GM23338 (cell line): ENCODE data around the gene TRIP10. TPM values are rescaled to one million over a fixed set of nuclear protein-coding genes. Genes with fewer than 3 reads are reported as not detected.

Experiments
- ATAC-seq: fragments of 200-7000 bp; cut with Tn5 transposase; 3 replicates; pipeline ENCODE4 v1.9.1; 2020
- DNase-seq: peaks from one replicate; pipeline ENCODE4 v3.0.0-alpha.2; 2015; ENCODE audit warnings: low spot score
- H2AFZ ChIP-seq: fragments of 200-600 bp; sonication (generic); 2 replicates; pipeline ENCODE4 v1.8.0; 2016; ENCODE audit warnings: antibody characterized with exemption, mild to moderate bottlenecking, moderate library complexity
- H3F3A ChIP-seq: fragments of 200-600 bp; sonication (generic); replicated peaks from 2 replicates; pipeline ENCODE4 v1.8.0; 2017; ENCODE audit warnings: antibody characterized with exemption, mixed run types, low read depth
- H3K27ac ChIP-seq: fragments of 200-600 bp; sonication (generic); 2 replicates; pipeline ENCODE4 v1.6.1; 2016; ENCODE audit warnings: low read depth
- H3K27me3 ChIP-seq: fragments of 200-600 bp; sonication (generic); 2 replicates; pipeline ENCODE4 v1.8.0; 2016; ENCODE audit warnings: mild to moderate bottlenecking, mixed run types, moderate library complexity; ENCODE audit not compliant: insufficient read depth
- H3K36me3 ChIP-seq: fragments of 200-600 bp; sonication (generic); 2 replicates; pipeline ENCODE4 v1.8.0; 2016; ENCODE audit warnings: mild to moderate bottlenecking; ENCODE audit not compliant: insufficient read depth
- H3K4me1 ChIP-seq: fragments of 200-600 bp; sonication (generic); 2 replicates; pipeline ENCODE4 v1.8.0; 2016; ENCODE audit warnings: mild to moderate bottlenecking, moderate library complexity; ENCODE audit not compliant: insufficient read depth
- H3K4me2 ChIP-seq: fragments of 200-600 bp; sonication (generic); 2 replicates; pipeline ENCODE4 v1.7.1; 2017; ENCODE audit warnings: mixed run types
- H3K4me3 ChIP-seq: fragments of 200-600 bp; sonication (generic); 2 replicates; pipeline ENCODE4 v1.6.1; 2016; ENCODE audit warnings: mixed run types
- H3K79me2 ChIP-seq: fragments of 200-600 bp; sonication (generic); replicated peaks from 2 replicates; pipeline ENCODE4 v1.8.0; 2017; ENCODE audit warnings: mild to moderate bottlenecking; ENCODE audit not compliant: insufficient read depth
- H3K9me2 ChIP-seq: fragments of 200-600 bp; sonication (generic); 2 replicates; pipeline ENCODE4 v1.8.0; 2017; ENCODE audit not compliant: insufficient read depth
- H4K20me1 ChIP-seq: fragments of 200-600 bp; sonication (generic); replicated peaks from 2 replicates; pipeline ENCODE4 v1.8.0; 2017; ENCODE audit warnings: mild to moderate bottlenecking; ENCODE audit not compliant: insufficient read depth
- H3K27ac Mint-ChIP-seq: 2 replicates; pipeline ENCODE4 v1.8.0; 2020; ENCODE audit warnings: inconsistent platforms, mild to moderate bottlenecking, moderate library complexity, mixed read lengths
- H3K27me3 Mint-ChIP-seq: 3 replicates; pipeline ENCODE4 v1.8.0; 2022; ENCODE audit warnings: low read depth, mild to moderate bottlenecking, moderate library complexity, mixed read lengths, inconsistent platforms; ENCODE audit not compliant: insufficient read depth, poor library complexity
- H3K36me3 Mint-ChIP-seq: 3 replicates; pipeline ENCODE4 v1.8.0; 2021; ENCODE audit warnings: low read depth, mild to moderate bottlenecking, inconsistent platforms, moderate library complexity, mixed read lengths
- H3K4me1 Mint-ChIP-seq: 3 replicates; pipeline ENCODE4 v1.8.0; 2020; ENCODE audit warnings: mild to moderate bottlenecking, inconsistent platforms, mixed read lengths
- H3K4me3 Mint-ChIP-seq: 3 replicates; pipeline ENCODE4 v1.8.0; 2021; ENCODE audit warnings: moderate library complexity, mild to moderate bottlenecking, inconsistent platforms, mixed read lengths
- H3K9me3 Mint-ChIP-seq: 3 replicates; pipeline ENCODE4 v1.8.0; 2020; ENCODE audit warnings: moderate library complexity, mild to moderate bottlenecking, inconsistent platforms, mixed read lengths
- EZH2 ChIP-seq: fragments of 200-600 bp; sonication (generic); IDR thresholded peaks from one replicate; pipeline ENCODE4 v1.8.0; 2017; ENCODE audit warnings: antibody characterized with exemption, mild to moderate bottlenecking, low read depth; ENCODE audit not compliant: unreplicated experiment
- JUNB ChIP-seq: IDR thresholded peaks from one replicate; pipeline ENCODE4 v1.6.1; 2016; ENCODE audit warnings: antibody characterized with exemption; ENCODE audit not compliant: unreplicated experiment
- NANOG ChIP-seq: IDR thresholded peaks from 2 replicates; pipeline ENCODE4 v1.6.1; 2016; ENCODE audit warnings: antibody characterized with exemption, borderline replicate concordance
- polyA plus RNA-seq: library from polyadenylated mRNA; unstranded; fragments of >200 nt; fragmentation: Nextera tagmentation; extraction: Ambion mirVana; gene quantifications from 2 replicates; pipeline ENCODE4 v1.2.1, GENCODE V29; 2016
- total RNA-seq: library from RNA; depleted of rRNA; stranded (reverse); fragments of >200 nt; shearing (Covaris generic); gene quantifications from 2 replicates; pipeline ENCODE4 v1.2.3, GENCODE V29; 2014
- TF ChIP-seq, protein P1 (sequence below): fragments of 250-450 bp; sonication (Bioruptor Pico); IDR thresholded peaks from 2 replicates; pipeline ENCODE4 v1.5.0; 2020; ENCODE audit warnings: mild to moderate bottlenecking, moderate library complexity
- TF ChIP-seq, protein P2 (sequence below): IDR thresholded peaks from 2 replicates; pipeline ENCODE4 v1.6.1; 2016; ENCODE audit warnings: antibody characterized with exemption

Gene TRIP10
- total and polyA plus RNA-seq, 2 experiments from 2014 or later, result 56.8 to 68.5 TPM

DNA sequence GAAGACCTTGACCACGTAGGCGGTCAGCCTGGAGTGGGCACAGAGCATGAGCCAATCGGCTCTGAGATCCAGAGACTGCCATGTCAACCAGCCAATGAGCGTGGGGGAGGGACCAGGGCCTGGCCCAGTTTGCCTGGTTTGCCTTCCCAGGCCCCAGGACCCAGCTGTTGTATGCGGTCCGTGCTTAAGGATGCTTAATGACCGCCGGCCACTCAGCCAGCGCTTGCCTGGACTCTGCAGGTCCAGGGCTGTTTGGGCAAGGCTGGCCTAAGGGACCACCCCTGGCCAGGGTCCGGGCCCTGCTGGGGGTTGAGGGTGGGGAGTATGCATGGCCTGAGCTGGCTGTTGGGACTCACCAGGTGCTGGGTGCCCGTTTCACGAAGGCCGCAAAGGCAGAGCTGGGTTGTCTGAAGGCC, 46.4 kb upstream of the TRIP10 start (continued):
- TF ChIP-seq, protein P1, sequence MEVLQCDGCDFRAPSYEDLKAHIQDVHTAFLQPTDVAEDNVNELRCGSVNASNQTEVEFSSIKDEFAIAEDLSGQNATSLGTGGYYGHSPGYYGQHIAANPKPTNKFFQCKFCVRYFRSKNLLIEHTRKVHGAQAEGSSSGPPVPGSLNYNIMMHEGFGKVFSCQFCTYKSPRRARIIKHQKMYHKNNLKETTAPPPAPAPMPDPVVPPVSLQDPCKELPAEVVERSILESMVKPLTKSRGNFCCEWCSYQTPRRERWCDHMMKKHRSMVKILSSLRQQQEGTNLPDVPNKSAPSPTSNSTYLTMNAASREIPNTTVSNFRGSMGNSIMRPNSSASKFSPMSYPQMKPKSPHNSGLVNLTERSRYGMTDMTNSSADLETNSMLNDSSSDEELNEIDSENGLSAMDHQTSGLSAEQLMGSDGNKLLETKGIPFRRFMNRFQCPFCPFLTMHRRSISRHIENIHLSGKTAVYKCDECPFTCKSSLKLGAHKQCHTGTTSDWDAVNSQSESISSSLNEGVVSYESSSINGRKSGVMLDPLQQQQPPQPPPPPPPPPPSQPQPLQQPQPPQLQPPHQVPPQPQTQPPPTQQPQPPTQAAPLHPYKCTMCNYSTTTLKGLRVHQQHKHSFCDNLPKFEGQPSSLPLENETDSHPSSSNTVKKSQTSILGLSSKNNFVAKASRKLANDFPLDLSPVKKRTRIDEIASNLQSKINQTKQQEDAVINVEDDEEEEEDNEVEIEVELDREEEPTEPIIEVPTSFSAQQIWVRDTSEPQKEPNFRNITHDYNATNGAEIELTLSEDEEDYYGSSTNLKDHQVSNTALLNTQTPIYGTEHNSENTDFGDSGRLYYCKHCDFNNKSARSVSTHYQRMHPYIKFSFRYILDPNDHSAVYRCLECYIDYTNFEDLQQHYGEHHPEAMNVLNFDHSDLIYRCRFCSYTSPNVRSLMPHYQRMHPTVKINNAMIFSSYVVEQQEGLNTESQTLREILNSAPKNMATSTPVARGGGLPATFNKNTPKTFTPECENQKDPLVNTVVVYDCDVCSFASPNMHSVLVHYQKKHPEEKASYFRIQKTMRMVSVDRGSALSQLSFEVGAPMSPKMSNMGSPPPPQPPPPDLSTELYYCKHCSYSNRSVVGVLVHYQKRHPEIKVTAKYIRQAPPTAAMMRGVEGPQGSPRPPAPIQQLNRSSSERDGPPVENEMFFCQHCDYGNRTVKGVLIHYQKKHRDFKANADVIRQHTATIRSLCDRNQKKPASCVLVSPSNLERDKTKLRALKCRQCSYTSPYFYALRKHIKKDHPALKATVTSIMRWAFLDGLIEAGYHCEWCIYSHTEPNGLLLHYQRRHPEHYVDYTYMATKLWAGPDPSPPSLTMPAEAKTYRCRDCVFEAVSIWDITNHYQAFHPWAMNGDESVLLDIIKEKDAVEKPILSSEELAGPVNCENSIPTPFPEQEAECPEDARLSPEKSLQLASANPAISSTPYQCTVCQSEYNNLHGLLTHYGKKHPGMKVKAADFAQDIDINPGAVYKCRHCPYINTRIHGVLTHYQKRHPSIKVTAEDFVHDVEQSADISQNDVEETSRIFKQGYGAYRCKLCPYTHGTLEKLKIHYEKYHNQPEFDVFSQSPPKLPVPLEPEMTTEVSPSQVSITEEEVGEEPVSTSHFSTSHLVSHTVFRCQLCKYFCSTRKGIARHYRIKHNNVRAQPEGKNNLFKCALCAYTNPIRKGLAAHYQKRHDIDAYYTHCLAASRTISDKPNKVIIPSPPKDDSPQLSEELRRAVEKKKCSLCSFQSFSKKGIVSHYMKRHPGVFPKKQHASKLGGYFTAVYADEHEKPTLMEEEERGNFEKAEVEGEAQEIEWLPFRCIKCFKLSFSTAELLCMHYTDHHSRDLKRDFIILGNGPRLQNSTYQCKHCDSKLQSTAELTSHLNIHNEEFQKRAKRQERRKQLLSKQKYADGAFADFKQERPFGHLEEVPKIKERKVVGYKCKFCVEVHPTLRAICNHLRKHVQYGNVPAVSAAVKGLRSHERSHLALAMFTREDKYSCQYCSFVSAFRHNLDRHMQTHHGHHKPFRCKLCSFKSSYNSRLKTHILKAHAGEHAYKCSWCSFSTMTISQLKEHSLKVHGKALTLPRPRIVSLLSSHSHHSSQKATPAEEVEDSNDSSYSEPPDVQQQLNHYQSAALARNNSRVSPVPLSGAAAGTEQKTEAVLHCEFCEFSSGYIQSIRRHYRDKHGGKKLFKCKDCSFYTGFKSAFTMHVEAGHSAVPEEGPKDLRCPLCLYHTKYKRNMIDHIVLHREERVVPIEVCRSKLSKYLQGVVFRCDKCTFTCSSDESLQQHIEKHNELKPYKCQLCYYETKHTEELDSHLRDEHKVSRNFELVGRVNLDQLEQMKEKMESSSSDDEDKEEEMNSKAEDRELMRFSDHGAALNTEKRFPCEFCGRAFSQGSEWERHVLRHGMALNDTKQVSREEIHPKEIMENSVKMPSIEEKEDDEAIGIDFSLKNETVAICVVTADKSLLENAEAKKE (CRISPR knock-in tag), result no peak
- TF ChIP-seq JUNB (no peak), EZH2 (no peak)
- TF ChIP-seq, protein P2, sequence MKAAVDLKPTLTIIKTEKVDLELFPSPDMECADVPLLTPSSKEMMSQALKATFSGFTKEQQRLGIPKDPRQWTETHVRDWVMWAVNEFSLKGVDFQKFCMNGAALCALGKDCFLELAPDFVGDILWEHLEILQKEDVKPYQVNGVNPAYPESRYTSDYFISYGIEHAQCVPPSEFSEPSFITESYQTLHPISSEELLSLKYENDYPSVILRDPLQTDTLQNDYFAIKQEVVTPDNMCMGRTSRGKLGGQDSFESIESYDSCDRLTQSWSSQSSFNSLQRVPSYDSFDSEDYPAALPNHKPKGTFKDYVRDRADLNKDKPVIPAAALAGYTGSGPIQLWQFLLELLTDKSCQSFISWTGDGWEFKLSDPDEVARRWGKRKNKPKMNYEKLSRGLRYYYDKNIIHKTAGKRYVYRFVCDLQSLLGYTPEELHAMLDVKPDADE, result no peak

DNA sequence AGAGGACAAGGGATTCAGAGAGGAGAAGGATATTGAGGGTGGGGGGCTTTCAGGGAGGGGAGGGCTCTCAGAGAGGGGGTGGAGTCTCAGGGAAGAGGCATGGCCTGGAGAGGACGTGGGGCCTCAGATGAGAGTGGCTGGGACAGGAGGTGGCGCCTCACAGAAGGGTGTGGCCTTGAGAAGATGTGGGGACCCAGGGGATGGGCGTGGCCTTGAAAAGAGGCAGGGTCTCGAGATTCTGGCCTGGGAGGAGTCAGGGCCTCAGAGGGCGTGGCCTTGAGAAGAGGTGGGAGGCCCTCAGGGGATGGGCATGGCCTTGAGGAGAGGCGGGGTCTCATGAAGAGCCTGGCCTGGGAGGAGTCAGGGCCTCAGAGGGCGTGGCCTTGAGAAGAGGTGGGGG, 45.8 kb upstream of the TRIP10 start:
- no peaks in the 10 kb centered on the region for H3K9me2 ChIP-seq
- no peaks in the 10 kb centered on the region for H3K36me3 ChIP-seq
- no peak for ATAC-seq
- H3K27ac ChIP-seq, result no peak overlapping the region
- no peak overlapping the region for H3K4me2 ChIP-seq
- Mint-ChIP-seq H3K4me3 (no peak overlapping the region), H3K27me3 (peaks cover 8% of the 10 kb centered on the region), H3K36me3 (peaks cover 48% of the 10 kb centered on the region), H3K27ac (no peak overlapping the region), H3K9me3 (peaks cover 93% of the 10 kb centered on the region), H3K4me1 (no peaks in the 10 kb centered on the region)
- H4K20me1 ChIP-seq, result no peaks in the 10 kb centered on the region
- no peaks in the 10 kb centered on the region for H3K79me2 ChIP-seq
- H3K4me1 ChIP-seq, result no peaks in the 10 kb centered on the region
- no peaks in the 10 kb centered on the region for H3K27me3 ChIP-seq
- H3F3A ChIP-seq, result no peaks in the 10 kb centered on the region
- DNase-seq, result peak; percentile 71
- no peak overlapping the region for H2AFZ ChIP-seq
- H3K4me3 ChIP-seq, result no peak overlapping the region
- no peak for TF ChIP-seq NANOG
- TF ChIP-seq, protein P2, result no peak
- TF ChIP-seq EZH2, result no peak
- TF ChIP-seq, protein P1 (CRISPR knock-in tag), result no peak
